ENCODE data around the gene CRADD. TPM values are rescaled to one million over a fixed set of nuclear protein-coding genes. Genes with fewer than 3 reads are reported as not detected.

The CRADD gene
- total RNA-seq, 6 experiments from 2014 or later = 17.2 to 65.3 (median 30.8) TPM

DNA sequence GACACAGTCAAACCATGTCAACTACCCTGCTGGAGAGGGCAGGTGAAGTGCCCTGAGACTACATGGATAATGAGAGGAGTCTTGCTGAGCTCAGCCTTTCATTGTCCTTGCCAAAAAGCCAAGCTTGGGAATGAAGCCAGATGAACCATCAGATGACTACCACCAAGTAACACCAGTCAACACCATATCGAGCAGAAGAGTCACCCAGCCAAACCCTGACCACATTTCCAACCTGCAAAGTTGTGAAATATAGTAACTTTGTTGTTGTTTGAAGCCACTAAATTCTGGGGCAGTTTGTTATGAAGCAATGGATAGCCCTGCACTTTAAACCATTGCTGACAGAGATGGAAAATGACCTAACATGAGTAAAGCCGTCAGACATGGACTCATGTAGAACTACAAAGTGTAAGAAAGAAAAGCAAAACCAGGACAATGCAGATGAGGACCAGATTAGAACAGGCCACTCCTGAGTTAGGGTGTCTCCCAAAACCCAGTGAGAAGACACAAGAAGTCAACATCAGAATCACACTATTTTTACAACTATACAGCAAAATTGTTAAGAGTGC lies 12.5 kb upstream of the CRADD start:
- no peaks in the 10 kb centered on the region for H3K27me3 ChIP-seq
- DNase-seq (no peak), ATAC-seq (peak in 1 of 4 donors; percentile 44)
- H3K36me3 ChIP-seq = no peaks in the 10 kb centered on the region
- H3K9me3 ChIP-seq = no peaks in the 10 kb centered on the region
- intact Hi-C loops (cut with DNase I) = no loop called here
- H3K4me1 ChIP-seq = peaks cover 0 to 9% (median 2%) of the 10 kb centered on the region in 4 donors
- no peak overlapping the region for H3K4me3 ChIP-seq
- TF ChIP-seq, protein P1, sequence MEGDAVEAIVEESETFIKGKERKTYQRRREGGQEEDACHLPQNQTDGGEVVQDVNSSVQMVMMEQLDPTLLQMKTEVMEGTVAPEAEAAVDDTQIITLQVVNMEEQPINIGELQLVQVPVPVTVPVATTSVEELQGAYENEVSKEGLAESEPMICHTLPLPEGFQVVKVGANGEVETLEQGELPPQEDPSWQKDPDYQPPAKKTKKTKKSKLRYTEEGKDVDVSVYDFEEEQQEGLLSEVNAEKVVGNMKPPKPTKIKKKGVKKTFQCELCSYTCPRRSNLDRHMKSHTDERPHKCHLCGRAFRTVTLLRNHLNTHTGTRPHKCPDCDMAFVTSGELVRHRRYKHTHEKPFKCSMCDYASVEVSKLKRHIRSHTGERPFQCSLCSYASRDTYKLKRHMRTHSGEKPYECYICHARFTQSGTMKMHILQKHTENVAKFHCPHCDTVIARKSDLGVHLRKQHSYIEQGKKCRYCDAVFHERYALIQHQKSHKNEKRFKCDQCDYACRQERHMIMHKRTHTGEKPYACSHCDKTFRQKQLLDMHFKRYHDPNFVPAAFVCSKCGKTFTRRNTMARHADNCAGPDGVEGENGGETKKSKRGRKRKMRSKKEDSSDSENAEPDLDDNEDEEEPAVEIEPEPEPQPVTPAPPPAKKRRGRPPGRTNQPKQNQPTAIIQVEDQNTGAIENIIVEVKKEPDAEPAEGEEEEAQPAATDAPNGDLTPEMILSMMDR (IDR thresholded peaks at IDR 0.05) = no peak
- TF ChIP-seq POLR2A (IDR thresholded peaks at IDR 0.05) = no peak
- WGBS (ENCODE audit: insufficient coverage, low coverage, low lambda C conversion rate, missing lambda C conversion rate) = no CpG with 5 or more reads among the region's 2 CpGs
- no peak overlapping the region for H3K27ac ChIP-seq

DNA sequence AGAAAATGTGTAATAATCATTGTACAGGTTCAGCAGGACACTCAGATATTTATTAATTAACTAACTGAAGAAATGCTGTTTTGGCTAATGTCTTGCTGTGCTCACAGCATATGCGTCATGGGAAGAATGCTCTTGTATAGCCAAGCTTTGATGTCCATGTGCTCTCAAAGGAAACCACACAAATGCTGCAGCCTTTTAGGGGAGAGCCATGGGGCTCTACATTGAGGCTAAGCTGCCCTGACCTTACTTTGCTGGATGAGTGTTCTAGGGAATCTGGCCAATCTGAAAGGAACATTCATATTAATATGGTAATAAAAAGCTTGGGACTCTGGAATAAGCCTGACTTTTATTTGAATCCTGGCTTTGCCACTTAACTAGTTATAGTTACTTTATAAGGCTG lies 9.5 kb upstream of the CRADD start:
- TF ChIP-seq, protein P1 (IDR thresholded peaks at IDR 0.05) = no peak
- no peak for TF ChIP-seq POLR2A (IDR thresholded peaks at IDR 0.05)
- H3K4me3 ChIP-seq = no peak overlapping the region
- intact Hi-C loops (cut with DNase I) = no loop called here
- WGBS (ENCODE audit: insufficient coverage, low coverage, low lambda C conversion rate, missing lambda C conversion rate) = 89% methylated on average over 1 of the region's 1 CpG
- ATAC-seq = no peak
- no peak for DNase-seq
- peaks cover 0 to 9% (median 2%) of the 10 kb centered on the region in 4 donors for H3K4me1 ChIP-seq
- H3K9me3 ChIP-seq = no peaks in the 10 kb centered on the region
- no peak overlapping the region for H3K27ac ChIP-seq
- H3K36me3 ChIP-seq = no peaks in the 10 kb centered on the region
- no peaks in the 10 kb centered on the region for H3K27me3 ChIP-seq

GRCh38 chr12:93668919-93669418 lies 8.2 kb upstream of the CRADD start:
- no peak overlapping the region for H3K27ac ChIP-seq
- H3K36me3 ChIP-seq = no peaks in the 10 kb centered on the region
- H3K4me1 ChIP-seq = no peaks in the 10 kb centered on the region
- 52% methylated on average over 5 of the region's 5 CpGs for WGBS (ENCODE audit: insufficient coverage, low coverage, low lambda C conversion rate, missing lambda C conversion rate)
- ATAC-seq (peak in 2 of 4 donors; percentile 67 to 76), DNase-seq (no peak)
- TF ChIP-seq, protein P1 (IDR thresholded peaks at IDR 0.05) = no peak
- no peak for TF ChIP-seq POLR2A (IDR thresholded peaks at IDR 0.05)
- H3K9me3 ChIP-seq = no peaks in the 10 kb centered on the region
- H3K4me3 ChIP-seq = no peak overlapping the region
- intact Hi-C loops (cut with DNase I) = no loop called here
- H3K27me3 ChIP-seq = no peaks in the 10 kb centered on the region

DNA sequence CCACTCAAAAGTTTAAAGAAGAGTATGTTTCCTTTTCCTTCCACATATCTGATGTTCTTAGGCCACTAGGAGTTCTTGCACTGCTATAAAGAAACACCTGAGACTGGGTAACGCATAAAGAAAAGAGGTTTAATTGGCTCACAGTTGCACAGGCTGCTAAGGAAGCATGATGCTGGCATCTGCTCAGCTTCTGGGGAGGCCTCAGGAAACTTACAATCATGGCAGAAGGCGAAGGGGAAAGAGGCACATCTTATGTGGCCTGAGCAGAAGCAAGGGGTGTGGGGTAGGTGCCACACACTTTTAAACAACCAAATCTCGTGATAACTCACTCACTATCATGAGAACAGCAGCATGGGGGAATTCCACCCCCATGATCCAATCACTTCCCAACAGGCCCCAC lies 7.7 kb upstream of the CRADD start:
- 93% methylated on average over 2 of the region's 3 CpGs for WGBS (ENCODE audit: insufficient coverage, low coverage, low lambda C conversion rate, missing lambda C conversion rate)
- intact Hi-C loops (cut with DNase I) = no loop called here
- H3K4me3 ChIP-seq = no peak overlapping the region

More for the DNA sequence above, 7.7 kb upstream of the CRADD start:
- H3K4me1 ChIP-seq = no peaks in the 10 kb centered on the region
- TF ChIP-seq, protein P1 (IDR thresholded peaks at IDR 0.05) = no peak
- TF ChIP-seq POLR2A (IDR thresholded peaks at IDR 0.05) = no peak
- DNase-seq (no peak), ATAC-seq (no peak)
- H3K27me3 ChIP-seq = no peaks in the 10 kb centered on the region
- no peaks in the 10 kb centered on the region for H3K9me3 ChIP-seq
- H3K27ac ChIP-seq = no peak overlapping the region
- H3K36me3 ChIP-seq = no peaks in the 10 kb centered on the region
